ENCODE measurements around the gene COLEC12.

- TF ChIP-seq CTCF (IDR thresholded peaks at IDR 0.05; ENCODE audit: insufficient read depth, low read depth, low read length) (no peak), EZH2 (IDR thresholded peaks at IDR 0.05; ENCODE audit: insufficient read depth, low read length) (no peak)
These were observed 43.4 kb downstream of the COLEC12 start for GRCh38 chr18:457140-457519.
